ENCODE results near the gene KLHL26. TPM values are rescaled to one million over a fixed set of nuclear protein-coding genes. Genes with fewer than 3 reads are reported as not detected.

Gene KLHL26
- total and polyA plus RNA-seq, 9 of the 15 experiments (the other 6 are each of a cell fraction or from before 2014, with no cell fraction given), result 0.13 to 13.3 (median 1.4) TPM

DNA sequence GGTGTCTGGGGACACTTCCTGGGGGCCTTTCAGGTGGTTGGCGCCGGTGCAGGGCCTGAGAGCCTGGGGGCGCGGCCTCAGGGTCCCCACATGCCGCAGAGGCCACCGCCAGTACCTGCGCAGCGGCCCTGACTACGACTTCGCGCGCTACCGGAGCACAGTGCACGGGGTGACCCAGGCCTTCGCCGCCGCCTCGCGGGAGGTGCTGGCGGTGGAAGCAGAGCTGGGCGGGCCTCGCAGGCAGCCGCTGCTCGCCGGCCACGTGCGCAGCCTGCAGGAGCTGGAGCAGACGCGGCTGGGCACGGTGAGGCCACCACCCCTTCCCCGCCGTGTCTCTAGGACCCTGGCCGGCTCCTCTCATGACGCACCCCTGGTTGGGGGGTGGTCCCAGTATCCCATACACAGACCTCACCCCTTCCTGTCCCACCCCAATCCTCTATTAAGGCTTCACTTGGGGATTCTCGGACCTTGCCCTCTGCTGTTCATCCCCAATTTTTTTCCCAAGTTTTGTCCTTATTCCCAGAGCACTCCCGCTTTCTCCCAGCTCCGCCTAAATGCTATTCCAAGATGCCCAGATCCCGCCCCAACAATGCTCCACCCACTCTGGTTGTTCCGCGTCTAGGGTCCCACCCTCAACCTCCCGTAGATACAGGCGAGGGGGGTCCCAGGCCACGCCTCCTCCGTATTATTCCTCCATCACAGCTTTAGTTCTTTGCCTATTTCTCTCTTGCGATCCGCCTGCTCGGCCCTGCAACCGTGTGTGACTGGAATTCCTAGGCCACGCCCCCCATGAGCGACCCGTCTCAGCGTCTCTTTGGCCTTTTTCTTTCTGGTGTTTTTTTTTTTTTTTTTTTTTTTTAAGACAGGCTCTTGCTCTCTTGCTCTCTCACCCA is 47.2 kb upstream of the KLHL26 start (continued):
- TF ChIP-seq GABPA (tag; conservative IDR thresholded peaks at IDR 0.05; ENCODE audit: low read depth), result no peak
- TF ChIP-seq SIN3A (IDR thresholded peaks at IDR 0.05; ENCODE audit: borderline replicate concordance in 2 of 2, control insufficient read depth in 1 of 2, low read depth in 2 of 2, low read length in 2 of 2), result peak in 1 of 2 experiments; percentile 96; a peak in 1 of 4 replicates
- peak; percentile 69 for TF ChIP-seq ZBTB17 (CRISPR knock-in tag; IDR thresholded peaks at IDR 0.05)
- TF ChIP-seq ZNF695 (CRISPR knock-in tag; IDR thresholded peaks at IDR 0.05), result no peak
- TF ChIP-seq ZNF143 (CRISPR knock-in tag; IDR thresholded peaks at IDR 0.05), result no peak
- TF ChIP-seq, protein P1, sequence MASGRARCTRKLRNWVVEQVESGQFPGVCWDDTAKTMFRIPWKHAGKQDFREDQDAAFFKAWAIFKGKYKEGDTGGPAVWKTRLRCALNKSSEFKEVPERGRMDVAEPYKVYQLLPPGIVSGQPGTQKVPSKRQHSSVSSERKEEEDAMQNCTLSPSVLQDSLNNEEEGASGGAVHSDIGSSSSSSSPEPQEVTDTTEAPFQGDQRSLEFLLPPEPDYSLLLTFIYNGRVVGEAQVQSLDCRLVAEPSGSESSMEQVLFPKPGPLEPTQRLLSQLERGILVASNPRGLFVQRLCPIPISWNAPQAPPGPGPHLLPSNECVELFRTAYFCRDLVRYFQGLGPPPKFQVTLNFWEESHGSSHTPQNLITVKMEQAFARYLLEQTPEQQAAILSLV (tag; IDR thresholded peaks at IDR 0.05), result no peak
- no peak for TF ChIP-seq TAF7 (tag; IDR thresholded peaks at IDR 0.05)
- TF ChIP-seq POLR2G (IDR thresholded peaks at IDR 0.05; ENCODE audit: low read depth, low read length), result peak; percentile 61
- peak; percentile 97 for TF ChIP-seq MYC (IDR thresholded peaks at IDR 0.05; ENCODE audit: low read depth, low read length)
- TF ChIP-seq MYC (CRISPR knock-in tag; IDR thresholded peaks at IDR 0.05; ENCODE audit: borderline replicate concordance, low read depth), result peak; percentile 63; the same call in 1 of the 2 replicates
- TF ChIP-seq, protein P2, sequence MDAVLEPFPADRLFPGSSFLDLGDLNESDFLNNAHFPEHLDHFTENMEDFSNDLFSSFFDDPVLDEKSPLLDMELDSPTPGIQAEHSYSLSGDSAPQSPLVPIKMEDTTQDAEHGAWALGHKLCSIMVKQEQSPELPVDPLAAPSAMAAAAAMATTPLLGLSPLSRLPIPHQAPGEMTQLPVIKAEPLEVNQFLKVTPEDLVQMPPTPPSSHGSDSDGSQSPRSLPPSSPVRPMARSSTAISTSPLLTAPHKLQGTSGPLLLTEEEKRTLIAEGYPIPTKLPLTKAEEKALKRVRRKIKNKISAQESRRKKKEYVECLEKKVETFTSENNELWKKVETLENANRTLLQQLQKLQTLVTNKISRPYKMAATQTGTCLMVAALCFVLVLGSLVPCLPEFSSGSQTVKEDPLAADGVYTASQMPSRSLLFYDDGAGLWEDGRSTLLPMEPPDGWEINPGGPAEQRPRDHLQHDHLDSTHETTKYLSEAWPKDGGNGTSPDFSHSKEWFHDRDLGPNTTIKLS (IDR thresholded peaks at IDR 0.05; ENCODE audit: borderline replicate concordance, low read depth), result peak; percentile 77; the same call in 1 of the 2 replicates
- TF ChIP-seq ZBTB7A (IDR thresholded peaks at IDR 0.05; ENCODE audit: borderline replicate concordance, control insufficient read depth, low read depth, low read length), result peak; percentile 16
- TF ChIP-seq, protein P3, sequence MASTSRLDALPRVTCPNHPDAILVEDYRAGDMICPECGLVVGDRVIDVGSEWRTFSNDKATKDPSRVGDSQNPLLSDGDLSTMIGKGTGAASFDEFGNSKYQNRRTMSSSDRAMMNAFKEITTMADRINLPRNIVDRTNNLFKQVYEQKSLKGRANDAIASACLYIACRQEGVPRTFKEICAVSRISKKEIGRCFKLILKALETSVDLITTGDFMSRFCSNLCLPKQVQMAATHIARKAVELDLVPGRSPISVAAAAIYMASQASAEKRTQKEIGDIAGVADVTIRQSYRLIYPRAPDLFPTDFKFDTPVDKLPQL (IDR thresholded peaks at IDR 0.05; ENCODE audit: extremely low read depth, insufficient read length), result no peak
